Suprapubic skin (tissue), 4 donors: Measurements from ENCODE around the gene KCNG2.

Experiments used
- CTCF ChIP-seq, 2 donors: fragments of 200-600 bp in 1 of 2; fragments of 450-650 bp in 1 of 2; sonication (generic) in 1 of 2; IDR thresholded peaks; one replicate each; pipeline ENCODE4 v1.5.1; 2016 to 2019; ENCODE audit warnings: antibody characterized with exemption in 2 of 2, mild to moderate bottlenecking in 1 of 2, moderate library complexity in 1 of 2
- EP300 ChIP-seq: sonication (generic); formaldehyde crosslinking; IDR thresholded peaks from one replicate; pipeline ENCODE4 v1.6.1; 2017; ENCODE audit warnings: antibody characterized with exemption
- POLR2AphosphoS5 ChIP-seq, 3 donors: sonication (generic); formaldehyde crosslinking; IDR thresholded peaks; one replicate each; pipeline ENCODE4 v1.6.1; 2017; ENCODE audit warnings: antibody characterized with exemption in 3 of 3

- TF ChIP-seq CTCF (IDR thresholded peaks at IDR 0.05) (no peak), POLR2AphosphoS5 (IDR thresholded peaks at IDR 0.05) (no peak), EP300 (no peak)
These were observed 15.0 kb upstream of the KCNG2 start for GRCh38 chr18:79782566-79783308.
